HG02610 (cell line): ENCODE results near the gene FAM118B.

Experiments used
- ATAC-seq: cut with Tn5 transposase; IDR thresholded peaks from one replicate; pipeline ENCODE4 v1.9.1; 2021; ENCODE audit warnings: mild to moderate bottlenecking, moderate library complexity; ENCODE audit not compliant: unreplicated experiment

Gene FAM118B

DNA sequence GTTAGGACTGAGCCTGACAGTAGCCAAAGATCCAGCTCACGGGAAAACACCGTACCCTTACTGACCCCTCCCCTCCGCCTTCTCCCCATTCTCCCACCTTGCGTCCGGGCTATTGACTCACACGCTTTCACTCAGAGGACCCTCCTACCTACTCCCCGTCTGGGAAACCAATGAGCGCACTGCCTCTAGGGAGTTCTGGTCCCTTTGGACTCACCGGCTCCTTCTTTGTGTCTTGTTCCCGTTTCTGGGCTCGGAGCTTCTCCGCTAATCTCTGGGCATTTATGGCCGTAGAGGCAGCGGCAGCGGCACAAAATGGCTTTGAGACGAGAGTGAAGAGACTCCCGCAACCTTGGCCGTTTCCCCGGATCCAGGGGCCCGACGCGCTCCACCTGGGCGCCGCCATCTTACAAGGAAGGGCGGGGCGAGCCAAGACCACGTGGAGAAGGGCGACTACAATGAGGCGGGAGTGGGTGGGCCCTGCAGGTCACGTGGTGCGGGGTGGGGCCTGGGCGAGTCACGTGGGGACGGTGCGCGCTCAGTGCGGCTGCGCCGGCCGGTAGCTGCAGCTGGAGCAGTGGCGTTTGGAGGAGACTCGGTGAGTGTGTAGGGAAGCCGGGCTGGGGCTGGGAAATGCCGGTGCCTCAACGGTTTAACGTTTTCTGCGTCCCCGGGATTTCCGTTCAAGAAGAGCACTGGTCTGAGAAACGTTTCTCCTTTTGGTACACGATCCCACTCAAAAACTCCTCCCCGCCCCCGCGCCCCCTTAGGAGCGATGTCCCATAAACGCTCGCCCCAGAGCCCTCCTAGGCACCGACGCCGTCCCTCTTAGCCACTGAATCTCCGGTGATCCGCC is at the start of gene FAM118B, which contains the start of gene RPUSD4:
TSS of gene FAM118B (plus strand) at position 547 of the 853 bp plus-strand sequence. CDS start 23,220 bp downstream, outside the sequence.
TSS of gene RPUSD4 (minus strand) at position 415 of the 853 bp plus-strand sequence. CDS start at position 403, 12 bp downstream.
- ATAC-seq, result peak; percentile 92

DNA sequence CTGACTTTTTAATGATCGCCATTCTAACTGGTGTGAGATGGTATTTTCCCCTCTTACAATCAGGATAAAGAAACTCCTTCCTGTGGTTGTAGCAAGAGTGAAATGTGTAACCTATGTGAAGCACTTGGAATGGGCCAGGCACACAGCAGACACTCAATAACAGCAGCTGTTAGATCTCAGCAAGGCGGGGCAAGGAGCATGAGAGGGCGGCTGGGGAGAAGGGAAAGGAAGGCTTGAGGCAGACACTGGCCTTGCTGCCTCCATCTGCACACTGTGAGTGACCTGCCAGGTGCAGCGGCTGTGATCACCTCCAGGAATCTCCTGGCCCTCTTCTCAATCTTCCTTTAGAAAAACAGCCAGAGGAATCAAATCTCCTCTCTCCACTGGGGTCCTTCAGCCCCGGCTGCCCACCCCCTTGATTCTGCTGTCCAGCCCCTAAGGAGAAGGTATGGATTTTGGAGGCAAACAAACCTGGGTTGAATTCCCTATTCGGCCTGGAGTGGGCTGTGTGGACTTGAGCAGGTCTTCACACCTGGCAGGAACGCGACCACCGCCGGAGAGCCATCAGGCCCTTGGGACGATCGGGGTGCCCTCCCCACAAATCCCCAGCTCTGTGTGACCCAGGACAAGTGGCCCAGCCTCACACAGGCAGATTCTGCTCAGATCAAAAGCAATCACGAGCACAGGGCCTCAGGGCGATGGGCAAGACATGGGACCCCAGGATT is 49.1 kb upstream of the FAM118B start:
- no peak for ATAC-seq

DNA sequence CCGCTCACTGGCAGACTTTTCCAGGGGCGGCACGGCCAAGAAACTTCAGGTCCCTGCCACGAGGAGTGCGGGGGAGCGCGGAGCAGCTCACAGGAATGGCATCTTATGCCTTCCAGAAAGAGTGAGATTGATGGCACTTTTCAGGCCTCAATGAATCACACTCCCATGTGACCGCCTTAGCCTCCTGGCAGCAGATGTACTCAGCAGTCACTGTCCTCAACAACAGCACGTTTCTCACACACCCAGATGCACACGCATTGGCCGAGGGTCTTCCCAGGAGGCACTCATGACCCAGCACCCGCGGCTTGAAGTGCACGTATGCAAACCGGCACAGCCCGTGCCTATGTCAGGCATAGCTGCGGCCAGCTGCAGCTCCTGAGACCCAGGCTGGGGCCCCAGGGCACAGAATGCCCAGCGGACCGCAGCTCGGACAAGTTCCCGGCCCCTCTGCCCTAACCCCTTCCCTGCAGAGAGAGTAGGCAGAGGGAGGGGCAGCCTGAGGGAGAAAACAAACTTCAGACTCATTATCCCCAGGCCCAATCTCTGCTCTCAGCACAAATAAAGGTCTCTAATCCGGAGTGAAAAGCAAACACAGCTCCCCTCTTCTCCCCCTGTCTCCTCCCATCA is 48.4 kb upstream of the FAM118B start:
- no peak for ATAC-seq

GRCh38 chr11:126163779-126164178 is 47.8 kb upstream of the FAM118B start:
- no peak for ATAC-seq

GRCh38 chr11:126164781-126165180 is 46.8 kb upstream of the FAM118B start:
- ATAC-seq, result no peak

DNA sequence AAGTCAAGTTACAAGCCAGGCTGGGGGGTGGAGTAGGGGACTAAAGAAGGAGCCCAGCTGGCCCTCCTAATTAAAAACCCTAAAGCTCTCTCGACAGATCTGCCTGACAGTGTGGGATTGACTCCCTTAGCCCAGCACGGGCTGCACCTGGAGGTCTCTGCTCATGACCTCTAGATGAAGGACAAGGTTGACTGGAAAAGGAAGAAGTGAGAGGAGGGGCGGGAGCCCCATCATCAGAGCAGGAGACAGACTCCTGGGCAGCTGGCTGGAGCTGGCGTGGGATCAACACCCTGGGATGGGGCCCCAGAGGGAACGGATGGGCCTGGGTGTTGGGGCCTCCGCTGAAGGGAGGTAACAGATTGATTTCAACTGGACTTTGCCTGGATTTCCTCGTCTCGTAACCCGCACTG is 46.3 kb upstream of the FAM118B start:
- ATAC-seq, result no peak

- ATAC-seq, result no peak
Measured at GRCh38 chr11:126165757-126166156, 45.8 kb upstream of the FAM118B start.

- ATAC-seq, result no peak
Measured at GRCh38 chr11:126166413-126166812, 45.2 kb upstream of the FAM118B start.

- no peak for ATAC-seq
Measured at GRCh38 chr11:126167488-126167887, 44.1 kb upstream of the FAM118B start.

- no peak for ATAC-seq
Measured at GRCh38 chr11:126169291-126169690, 42.3 kb upstream of the FAM118B start.

GRCh38 chr11:126172596-126173038 is 39.0 kb upstream of the FAM118B start:
- ATAC-seq, result no peak

DNA sequence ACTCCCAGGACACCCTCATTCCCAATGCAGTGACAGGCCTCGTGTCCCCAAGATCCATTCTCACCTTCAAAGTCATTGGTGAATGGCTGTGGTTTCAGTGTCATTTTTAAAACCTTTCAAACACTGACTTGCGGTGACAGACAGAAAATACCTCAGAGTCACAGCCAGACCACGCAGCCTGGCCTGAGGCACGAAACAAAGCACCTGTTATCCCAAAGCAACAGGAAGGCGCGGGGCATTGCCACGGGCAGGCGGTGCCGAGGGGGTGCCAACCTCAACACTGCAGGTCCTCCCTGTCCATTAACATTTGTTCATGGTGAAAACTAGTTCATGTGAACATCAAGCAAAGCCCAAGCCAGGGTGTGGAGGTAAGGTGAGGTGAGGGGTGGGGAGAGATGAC is 38.3 kb upstream of the FAM118B start:
- no peak for ATAC-seq

GRCh38 chr11:126174816-126175215 is 36.8 kb upstream of the FAM118B start:
- no peak for ATAC-seq

DNA sequence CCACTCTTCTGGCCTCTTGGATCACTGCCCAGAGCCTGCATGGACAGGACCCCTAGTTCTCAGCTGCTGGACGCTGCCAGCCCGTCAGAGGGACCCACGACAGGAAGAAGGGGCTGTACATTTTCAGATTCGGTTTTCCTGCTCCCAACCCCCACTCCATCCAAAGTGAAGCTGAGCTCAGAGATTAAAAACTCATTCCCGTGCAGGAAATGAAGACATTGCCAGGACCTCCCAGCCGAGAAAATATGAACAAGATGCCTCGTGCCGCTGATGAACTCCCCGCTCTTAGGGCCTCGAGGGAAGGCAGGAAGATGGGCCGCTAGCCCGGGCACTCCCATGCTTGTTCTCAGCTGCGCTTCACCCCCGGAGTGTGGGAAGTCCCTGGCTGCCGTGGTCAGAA is 36.2 kb upstream of the FAM118B start:
- no peak for ATAC-seq

DNA sequence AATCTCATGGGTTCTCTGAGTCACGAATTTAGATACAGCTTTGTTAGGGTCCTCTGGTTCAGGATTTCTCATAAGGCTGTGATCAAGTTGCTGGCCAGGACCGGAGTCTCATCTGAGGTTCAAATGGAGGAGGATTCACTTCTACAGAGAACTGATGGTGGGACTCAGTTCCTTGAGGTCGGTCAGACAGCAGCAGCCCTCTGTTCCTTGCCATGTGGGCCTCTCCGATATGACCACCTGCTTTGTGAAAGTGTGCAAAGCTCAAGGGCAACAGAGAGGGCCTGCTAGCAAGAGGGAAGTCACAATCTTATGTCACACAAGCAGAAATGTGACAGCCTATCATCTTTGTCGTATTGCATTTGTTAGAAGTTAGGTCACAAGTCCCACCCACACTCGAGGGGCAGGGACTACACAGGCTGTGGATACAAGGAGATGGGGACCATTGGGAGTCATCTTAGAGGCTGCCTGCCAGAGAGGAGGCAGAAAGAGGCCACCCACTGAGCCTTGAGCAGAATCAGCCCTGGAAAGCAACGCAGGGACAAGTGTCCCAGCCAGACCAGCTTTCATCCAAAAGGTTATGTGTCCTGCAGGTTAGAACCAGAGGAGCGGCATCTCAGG is 34.6 kb upstream of the FAM118B start:
- no peak for ATAC-seq

- no peak for ATAC-seq
Measured at GRCh38 chr11:126181939-126182730, 29.4 kb upstream of the FAM118B start.

DNA sequence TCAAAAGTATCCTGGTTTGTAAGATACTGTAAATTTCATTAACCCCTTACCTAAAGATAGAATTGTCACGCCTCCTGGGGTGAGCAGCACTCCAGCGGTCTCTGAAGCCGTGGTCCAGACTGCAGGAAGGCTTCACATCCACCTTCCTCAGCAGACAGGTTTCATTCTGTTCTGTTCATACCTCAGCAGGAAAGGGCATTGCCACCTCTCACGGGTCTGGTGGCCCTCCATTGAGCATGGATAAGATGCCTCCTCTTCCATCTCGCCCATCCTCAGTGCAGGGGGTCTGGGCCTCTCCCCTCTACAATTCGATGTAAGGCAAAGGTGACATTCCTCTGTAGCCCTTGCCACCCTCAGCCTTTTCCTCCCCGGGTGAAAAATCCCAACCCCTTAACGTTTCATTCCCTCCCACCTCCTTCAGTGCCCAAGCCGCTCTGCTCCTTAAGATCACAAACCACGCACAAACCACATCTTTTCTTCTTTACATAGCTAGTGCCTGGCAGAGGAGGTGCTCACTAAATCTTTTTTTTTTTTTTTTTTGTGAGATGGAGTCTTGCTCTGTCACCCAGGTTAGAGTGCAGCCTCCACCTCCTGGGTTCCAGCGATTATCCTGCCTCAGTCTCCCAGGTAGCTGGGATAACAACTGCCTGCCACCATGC is 28.7 kb upstream of the FAM118B start:
- no peak for ATAC-seq

DNA sequence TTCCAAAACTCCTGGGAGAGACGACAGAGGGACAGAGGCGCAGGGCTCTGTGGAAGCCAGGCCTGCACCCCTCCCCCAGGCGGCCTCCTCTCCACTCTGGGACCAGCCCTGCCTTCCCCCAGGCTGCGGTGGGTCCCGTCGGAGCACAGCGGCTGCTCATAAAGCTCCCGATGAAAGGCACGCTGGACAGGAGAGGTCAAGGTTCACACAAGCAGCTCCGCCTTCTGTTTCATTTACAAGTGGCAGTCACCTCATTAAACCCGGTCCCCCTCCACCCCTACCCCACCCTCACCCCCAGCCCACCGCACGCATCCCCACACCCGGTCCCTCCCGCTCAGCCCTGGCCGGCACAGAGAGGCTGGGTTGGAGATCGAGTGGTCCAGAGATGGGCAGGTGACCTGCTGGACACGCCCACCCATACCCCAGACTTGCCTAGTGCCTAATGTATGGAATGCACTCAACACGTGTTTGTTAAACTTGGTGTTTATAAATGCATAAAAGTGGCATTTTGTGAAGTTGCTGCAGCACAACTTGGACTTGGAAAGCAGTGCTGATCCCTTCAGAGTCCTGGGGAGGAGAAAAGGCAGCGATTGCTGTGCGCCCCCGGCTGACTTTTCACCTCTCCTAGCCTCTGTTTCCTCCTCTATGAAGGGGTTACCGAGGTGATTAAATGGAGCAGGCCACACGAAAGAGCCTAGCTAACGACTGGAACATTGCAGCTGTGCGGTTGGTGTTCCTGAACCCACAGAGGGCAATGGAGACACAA is 26.1 kb upstream of the FAM118B start:
- no peak for ATAC-seq
